Duodenal mucosa (tissue), 2 donors: ENCODE data around the gene EFNA2.
"Not testable (repeated sequence)": the region's sequence is repeated elsewhere in the genome, so short reads cannot be mapped to it uniquely, and the experiment has no call there.

Experiments used
- H3K27ac ChIP-seq: one replicate; pipeline ENCODE4 v1.7.0; 2013; ENCODE audit warnings: low read depth, low read length
- H3K27me3 ChIP-seq, 2 donors: one replicate each; pipeline ENCODE4 v1.7.0; 2013; ENCODE audit warnings: low read length in 2 of 2, control low read depth in 1 of 2; ENCODE audit not compliant: insufficient read depth in 2 of 2, control insufficient read depth in 1 of 2
- H3K36me3 ChIP-seq, 2 donors: one replicate each; pipeline ENCODE4 v1.7.0; 2013; ENCODE audit warnings: low read length in 2 of 2, control low read depth in 1 of 2; ENCODE audit not compliant: insufficient read depth in 2 of 2, control insufficient read depth in 1 of 2
- H3K4me1 ChIP-seq, 2 donors: one replicate each; pipeline ENCODE4 v1.7.0; 2013; ENCODE audit warnings: low read length in 2 of 2, control low read depth in 1 of 2; ENCODE audit not compliant: insufficient read depth in 2 of 2, control insufficient read depth in 1 of 2
- H3K4me3 ChIP-seq, 2 donors: one replicate each; pipeline ENCODE4 v1.7.0; 2013; ENCODE audit warnings: low read length in 2 of 2, low read depth in 1 of 2
- H3K9ac ChIP-seq, 2 donors: one replicate each; pipeline ENCODE4 v1.7.0; 2013; ENCODE audit warnings: low read length in 2 of 2, low read depth in 1 of 2
- H3K9me3 ChIP-seq, 2 donors: one replicate each; pipeline ENCODE4 v1.7.0; 2013; ENCODE audit warnings: low read length in 2 of 2, control low read depth in 1 of 2; ENCODE audit not compliant: control insufficient read depth in 1 of 2

EFNA2 gene

GRCh38 chr19:1311543-1312091 lies 25.9 kb downstream of the EFNA2 start:
- Histone ChIP-seq H3K27me3 (peaks cover 15 to 21% of the 10 kb centered on the region in 2 donors), H3K36me3 (no peaks in the 10 kb centered on the region), H3K4me3 (no peak overlapping the region), H3K4me1 (peaks cover 0 to 6% of the 10 kb centered on the region in 2 donors), H3K9ac (no peak overlapping the region), H3K9me3 (no peaks in the 10 kb centered on the region), H3K27ac (no peak overlapping the region)

DNA sequence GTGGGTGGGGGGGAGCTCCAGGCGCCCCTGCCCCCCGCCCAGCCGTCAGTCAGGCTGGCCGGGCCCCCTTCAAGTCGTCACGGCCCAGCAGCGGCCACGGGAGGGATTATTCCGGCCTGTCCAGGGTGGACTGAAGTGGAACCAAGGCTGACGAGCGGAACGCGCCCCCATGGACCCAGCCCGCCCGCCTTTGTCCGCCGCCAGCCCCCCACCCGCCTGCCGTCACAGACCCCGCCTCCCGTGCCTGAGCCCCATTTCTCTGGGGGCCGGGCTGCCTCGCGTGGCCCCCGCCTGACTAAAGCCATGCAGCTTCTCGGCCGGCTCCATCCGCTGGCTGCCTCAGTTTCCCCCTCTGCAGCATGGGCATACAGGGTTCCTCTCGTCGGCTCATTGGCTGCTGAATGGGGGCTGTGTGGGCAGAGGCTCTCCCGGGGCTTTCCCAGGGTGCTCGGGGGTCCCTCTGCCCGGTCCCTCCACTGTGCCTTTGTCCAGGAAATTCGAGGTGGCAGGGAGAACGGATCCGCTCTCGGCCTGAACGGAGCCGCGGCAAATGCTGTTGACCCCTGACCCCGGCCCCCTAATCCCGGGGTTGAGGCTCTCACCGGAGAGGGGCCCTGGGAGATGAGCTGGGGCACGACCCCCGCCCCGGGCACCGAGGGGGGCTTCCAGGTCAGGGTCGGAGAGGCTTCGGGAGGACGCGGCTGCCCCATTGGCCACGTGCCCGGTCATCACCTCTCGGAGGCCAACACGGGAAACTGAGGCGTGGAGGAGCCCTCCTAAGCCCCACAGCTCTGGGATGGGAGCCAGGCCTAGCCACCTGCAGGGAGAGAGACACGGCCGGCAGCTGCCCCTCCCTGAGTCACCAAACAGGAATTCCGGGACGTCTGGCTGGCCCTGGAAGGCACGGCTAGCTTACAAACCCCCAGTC lies 27.4 kb downstream of the EFNA2 start:
- Histone ChIP-seq H3K27ac (no peak overlapping the region), H3K36me3 (no peaks in the 10 kb centered on the region), H3K9me3 (no peaks in the 10 kb centered on the region), H3K4me1 (peaks cover 0 to 6% of the 10 kb centered on the region in 2 donors), H3K4me3 (no peak overlapping the region), H3K9ac (no peak overlapping the region), H3K27me3 (peaks cover 22 to 34% of the 10 kb centered on the region in 2 donors)

- Histone ChIP-seq H3K4me3 (no peak overlapping the region), H3K36me3 (no peaks in the 10 kb centered on the region), H3K4me1 (peaks cover 3 to 6% of the 10 kb centered on the region in 2 donors), H3K27me3 (peaks cover 28 to 39% of the 10 kb centered on the region in 2 donors), H3K9ac (no peak overlapping the region), H3K27ac (no peak overlapping the region), H3K9me3 (no peaks in the 10 kb centered on the region)
Observed at GRCh38 chr19:1313695-1314613, 28.3 kb downstream of the EFNA2 start.

GRCh38 chr19:1315470-1316166 lies 29.9 kb downstream of the EFNA2 start:
- Histone ChIP-seq H3K4me3 (no peak overlapping the region), H3K36me3 (no peaks in the 10 kb centered on the region), H3K4me1 (peaks cover 3 to 6% of the 10 kb centered on the region in 2 donors), H3K9me3 (no peaks in the 10 kb centered on the region), H3K27me3 (peaks cover 31 to 41% of the 10 kb centered on the region in 2 donors), H3K9ac (no peak overlapping the region), H3K27ac (no peak overlapping the region)

DNA sequence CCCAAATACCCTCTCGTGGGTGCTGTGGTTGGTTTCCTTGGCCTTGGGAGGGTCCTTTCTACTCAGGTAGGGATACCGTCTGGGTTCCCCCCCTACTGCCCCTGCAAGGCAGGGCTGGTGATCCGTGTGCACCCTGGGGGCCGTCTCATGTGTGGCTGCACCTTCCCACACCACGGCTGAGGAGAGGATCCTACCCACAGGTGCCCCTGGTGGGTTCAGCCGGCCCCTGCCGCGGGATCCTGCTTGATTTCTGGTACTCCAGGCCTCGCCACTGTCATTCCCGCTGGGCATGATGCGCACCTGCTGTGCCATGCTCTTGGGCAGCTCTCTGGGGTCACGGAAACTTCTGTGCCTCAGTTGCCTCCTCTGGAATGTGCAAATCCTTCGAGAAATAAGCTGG lies 30.8 kb downstream of the EFNA2 start:
- no peak overlapping the region for H3K9ac ChIP-seq
- no peaks in the 10 kb centered on the region for H3K9me3 ChIP-seq
- H3K4me3 ChIP-seq: no peak overlapping the region
- H3K36me3 ChIP-seq: no peaks in the 10 kb centered on the region
- no peak overlapping the region for H3K27ac ChIP-seq
- peaks cover 31 to 41% of the 10 kb centered on the region in 2 donors for H3K27me3 ChIP-seq
- H3K4me1 ChIP-seq: peaks cover 3 to 6% of the 10 kb centered on the region in 2 donors

GRCh38 chr19:1317274-1318003 lies 31.8 kb downstream of the EFNA2 start:
- Histone ChIP-seq H3K9me3 (no peaks in the 10 kb centered on the region), H3K36me3 (no peaks in the 10 kb centered on the region), H3K4me3 (no peak overlapping the region), H3K4me1 (peaks cover 3 to 6% of the 10 kb centered on the region in 2 donors), H3K27me3 (peaks cover 31 to 43% of the 10 kb centered on the region in 2 donors), H3K27ac (no peak overlapping the region), H3K9ac (no peak overlapping the region)

GRCh38 chr19:1318678-1319471 lies 33.2 kb downstream of the EFNA2 start:
- H3K4me1 ChIP-seq: peaks cover 0 to 3% of the 10 kb centered on the region in 2 donors
- no peak overlapping the region for H3K9ac ChIP-seq
- no peaks in the 10 kb centered on the region for H3K9me3 ChIP-seq
- no peak overlapping the region for H3K27ac ChIP-seq
- peaks cover 29 to 51% of the 10 kb centered on the region in 2 donors for H3K27me3 ChIP-seq
- no peak overlapping the region for H3K4me3 ChIP-seq
- no peaks in the 10 kb centered on the region for H3K36me3 ChIP-seq

- H3K4me1 ChIP-seq, H3K9me3 ChIP-seq, H3K36me3 ChIP-seq, H3K4me3 ChIP-seq, H3K9ac ChIP-seq, H3K27ac ChIP-seq: not testable (repeated sequence)
- H3K27me3 ChIP-seq: peaks cover 38 to 59% of the 10 kb centered on the region in 2 donors
Observed at GRCh38 chr19:1320282-1320650, 34.6 kb downstream of the EFNA2 start.
